Gastrocnemius medialis (tissue), 4 donors: ENCODE data around the gene C3.
"Not testable (repeated sequence)": the region's sequence is repeated elsewhere in the genome, so short reads cannot be mapped to it uniquely, and the experiment has no call there.

Experiments
- POLR2A ChIP-seq, 2 donors: fragments of 450-650 bp; IDR thresholded peaks; one replicate each; pipeline ENCODE4 v1.6.1; 2017; ENCODE audit warnings: antibody characterized with exemption in 2 of 2, mild to moderate bottlenecking in 2 of 2, moderate library complexity in 2 of 2
- TF ChIP-seq, protein P1 (sequence below), 5 experiments: fragments of 450-650 bp in 3 of 5; fragments of 200-600 bp in 2 of 5; sonication (generic) in 2 of 5; IDR thresholded peaks in 4 of 5; conservative IDR thresholded peaks in 1 of 5; 1 replicate in 4 of 5; 2 replicates in 1 of 5; pipeline ENCODE4 v1.5.1; 2016 to 2019; ENCODE audit warnings: antibody characterized with exemption in 5 of 5, mild to moderate bottlenecking in 3 of 5, moderate library complexity in 3 of 5

GRCh38 chr19:6632747-6633455 is 87.5 kb downstream of the C3 start:
- not testable (repeated sequence) for TF ChIP-seq POLR2A (IDR thresholded peaks at IDR 0.05)
- TF ChIP-seq, protein P1, sequence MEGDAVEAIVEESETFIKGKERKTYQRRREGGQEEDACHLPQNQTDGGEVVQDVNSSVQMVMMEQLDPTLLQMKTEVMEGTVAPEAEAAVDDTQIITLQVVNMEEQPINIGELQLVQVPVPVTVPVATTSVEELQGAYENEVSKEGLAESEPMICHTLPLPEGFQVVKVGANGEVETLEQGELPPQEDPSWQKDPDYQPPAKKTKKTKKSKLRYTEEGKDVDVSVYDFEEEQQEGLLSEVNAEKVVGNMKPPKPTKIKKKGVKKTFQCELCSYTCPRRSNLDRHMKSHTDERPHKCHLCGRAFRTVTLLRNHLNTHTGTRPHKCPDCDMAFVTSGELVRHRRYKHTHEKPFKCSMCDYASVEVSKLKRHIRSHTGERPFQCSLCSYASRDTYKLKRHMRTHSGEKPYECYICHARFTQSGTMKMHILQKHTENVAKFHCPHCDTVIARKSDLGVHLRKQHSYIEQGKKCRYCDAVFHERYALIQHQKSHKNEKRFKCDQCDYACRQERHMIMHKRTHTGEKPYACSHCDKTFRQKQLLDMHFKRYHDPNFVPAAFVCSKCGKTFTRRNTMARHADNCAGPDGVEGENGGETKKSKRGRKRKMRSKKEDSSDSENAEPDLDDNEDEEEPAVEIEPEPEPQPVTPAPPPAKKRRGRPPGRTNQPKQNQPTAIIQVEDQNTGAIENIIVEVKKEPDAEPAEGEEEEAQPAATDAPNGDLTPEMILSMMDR (IDR thresholded peaks at IDR 0.05 in 4 of 5, conservative IDR thresholded peaks at IDR 0.05 in 1 of 5): peak; percentile 30 to 60 (median 51)
